Fibroblast of lung (primary cell): ENCODE measurements around the gene MORN1. TPM values are rescaled to one million over a fixed set of nuclear protein-coding genes. Genes with fewer than 3 reads are reported as not detected.

Source experiments
- DNase-seq, 2 donors: peaks; one replicate each; pipeline versions ENCODE4 v3.0.0 to v3.0.0-alpha.2; 2010; ENCODE audit warnings: low read depth in 2 of 2
- H2AFZ ChIP-seq: 2 replicates; pipeline ENCODE4 v1.5.1; 2012; ENCODE audit warnings: low read length, control low read depth, inconsistent platforms
- H3K27ac ChIP-seq: 2 replicates; pipeline ENCODE4 v1.5.1; 2011; ENCODE audit warnings: low read length, control low read depth; ENCODE audit not compliant: insufficient read depth
- H3K27me3 ChIP-seq: 2 replicates; pipeline ENCODE4 v1.5.1; 2011; ENCODE audit warnings: mild to moderate bottlenecking, low read length; ENCODE audit not compliant: control insufficient read depth, insufficient read depth
- H3K36me3 ChIP-seq: 2 replicates; pipeline ENCODE4 v1.5.1; 2011; ENCODE audit warnings: low read length; ENCODE audit not compliant: control insufficient read depth, insufficient read depth
- H3K4me1 ChIP-seq: 2 replicates; pipeline ENCODE4 v1.5.1; 2011; ENCODE audit warnings: low read length; ENCODE audit not compliant: control insufficient read depth, insufficient read depth; ENCODE audit errors: extremely low read depth
- H3K4me2 ChIP-seq: 2 replicates; pipeline ENCODE4 v1.5.1; 2011; ENCODE audit warnings: low read length, control low read depth; ENCODE audit not compliant: insufficient read depth; ENCODE audit errors: extremely low read depth
- H3K4me3 ChIP-seq, 4 experiments: fragments of 200-600 bp in 1 of 4; sonication (generic) in 1 of 4; replicated peaks in 1 of 4; 2 replicates each; pipeline ENCODE4 v1.5.1; 2011 to 2016; ENCODE audit warnings: low read length in 4 of 4, low read depth in 3 of 4, mild to moderate bottlenecking in 3 of 4, control low read depth in 2 of 4, inconsistent platforms in 1 of 4, mixed read lengths in 1 of 4; ENCODE audit not compliant: insufficient read depth in 1 of 4; ENCODE audit errors: control extremely low read depth in 1 of 4
- H3K79me2 ChIP-seq: 2 replicates; pipeline ENCODE4 v1.5.1; 2012; ENCODE audit warnings: mild to moderate bottlenecking, low read length, inconsistent platforms; ENCODE audit not compliant: control insufficient read depth, insufficient read depth
- H3K9ac ChIP-seq: 2 replicates; pipeline ENCODE4 v1.5.1; 2011; ENCODE audit warnings: mild to moderate bottlenecking, low read length, control low read depth; ENCODE audit not compliant: insufficient read depth
- H3K9me3 ChIP-seq: 2 replicates; pipeline ENCODE4 v1.5.1; 2012; ENCODE audit warnings: low read depth, low read length; ENCODE audit not compliant: control insufficient read depth, insufficient read depth
- H4K20me1 ChIP-seq: 2 replicates; pipeline ENCODE4 v1.5.1; 2011; ENCODE audit warnings: low read length; ENCODE audit not compliant: control insufficient read depth, insufficient read depth; ENCODE audit errors: extremely low read depth
- CTCF ChIP-seq, 2 donors: IDR thresholded peaks in 1 of 2; conservative IDR thresholded peaks in 1 of 2; 1 replicate in 1 of 2; 2 replicates in 1 of 2; pipeline ENCODE4 v1.5.1; 2011 to 2012; ENCODE audit warnings: low read length in 2 of 2, control low read depth in 1 of 2, inconsistent platforms in 1 of 2, low read depth in 1 of 2, mild to moderate bottlenecking in 1 of 2
- EZH2 ChIP-seq: IDR thresholded peaks from 2 replicates; pipeline ENCODE4 v1.5.1; 2012; ENCODE audit warnings: low read length, control low read depth, mild to moderate bottlenecking; ENCODE audit errors: missing control alignments
- polyA plus RNA-seq, 2 donors: library from polyadenylated mRNA; depleted of rRNA in 1 of 2; stranded (reverse) in 1 of 2; unstranded in 1 of 2; fragments of >200 nt; gene quantifications; 2 replicates each; pipeline ENCODE4 v1.2.1, GENCODE V29; 2011 to 2012; ENCODE audit warnings: missing spikeins in 1 of 2
- total RNA-seq: library from RNA; depleted of rRNA; stranded (reverse); fragments of >200 nt; gene quantifications from 2 replicates; pipeline ENCODE4 v1.2.1, GENCODE V29; 2014

MORN1 gene
- total and polyA plus RNA-seq, 2 donors (not counting 1 experiment from before 2014, with no cell fraction given): 3.5 to 10.6 TPM

GRCh38 chr1:2351723-2352122 lies 39.6 kb downstream of the MORN1 start:
- Histone ChIP-seq H3K4me2 (no peak overlapping the region), H3K36me3 (no peaks in the 10 kb centered on the region), H3K4me1 (no peaks in the 10 kb centered on the region), H3K4me3 (no peak overlapping the region), H4K20me1 (no peaks in the 10 kb centered on the region), H3K9me3 (no peaks in the 10 kb centered on the region), H3K9ac (no peak overlapping the region), H2AFZ (no peak overlapping the region), H3K27me3 (no peaks in the 10 kb centered on the region), H3K79me2 (no peaks in the 10 kb centered on the region), H3K27ac (no peak overlapping the region)
- TF ChIP-seq CTCF (conservative IDR thresholded peaks at IDR 0.05 in 1 of 2, IDR thresholded peaks at IDR 0.05 in 1 of 2; ENCODE audit: low read depth in 1 of 2, low read length in 2 of 2) (no peak), EZH2 (no peak)
- no peak for DNase-seq

DNA sequence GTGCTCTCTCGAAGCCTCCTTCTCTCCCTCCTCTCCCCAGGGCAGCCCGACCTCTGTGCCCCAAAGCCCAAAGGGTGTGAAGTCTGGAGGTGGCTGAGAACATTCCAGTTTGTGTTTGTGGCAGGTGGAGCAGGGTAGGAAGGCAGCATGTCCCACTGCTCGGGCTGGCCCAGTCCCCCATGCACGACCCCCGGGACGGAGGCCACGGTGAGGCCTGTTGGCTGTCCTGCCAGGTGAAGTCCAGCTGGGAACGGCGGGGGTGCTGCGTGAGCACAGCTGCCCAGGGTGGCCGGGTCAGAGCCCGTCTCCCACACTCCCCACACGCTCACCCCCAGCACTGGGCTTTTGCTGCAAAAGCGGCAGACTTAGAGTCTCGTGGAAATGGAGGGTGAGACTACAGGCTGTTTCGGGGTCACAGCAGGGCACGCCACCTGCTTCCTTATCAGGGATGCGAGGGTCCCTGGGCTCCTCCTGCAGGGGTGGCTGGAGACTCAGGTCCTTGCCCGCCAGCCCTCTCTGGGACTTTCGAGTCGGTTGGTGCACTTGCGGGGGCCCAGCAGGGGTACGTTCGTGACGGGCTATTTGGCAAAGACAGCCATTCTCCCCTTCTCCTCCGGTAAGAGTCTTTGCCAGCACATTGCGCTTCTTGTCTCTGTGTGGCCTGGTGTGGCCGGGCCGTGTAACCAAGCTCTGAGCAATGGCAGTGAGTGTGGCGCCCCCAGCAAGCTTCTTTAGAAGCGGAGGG lies 40.3 kb downstream of the MORN1 start:
- H3K9ac ChIP-seq: no peak overlapping the region
- no peaks in the 10 kb centered on the region for H3K4me1 ChIP-seq
- no peak overlapping the region for H3K27ac ChIP-seq
- DNase-seq: no peak
- H3K4me3 ChIP-seq: no peak overlapping the region
- H2AFZ ChIP-seq: no peak overlapping the region
- no peaks in the 10 kb centered on the region for H4K20me1 ChIP-seq
- no peaks in the 10 kb centered on the region for H3K27me3 ChIP-seq
- H3K4me2 ChIP-seq: no peak overlapping the region
- no peaks in the 10 kb centered on the region for H3K79me2 ChIP-seq
- TF ChIP-seq EZH2: no peak
- TF ChIP-seq CTCF (conservative IDR thresholded peaks at IDR 0.05 in 1 of 2, IDR thresholded peaks at IDR 0.05 in 1 of 2; ENCODE audit: low read depth in 1 of 2, low read length in 2 of 2): no peak
- no peaks in the 10 kb centered on the region for H3K36me3 ChIP-seq
- H3K9me3 ChIP-seq: no peaks in the 10 kb centered on the region

- H3K9ac ChIP-seq: no peak overlapping the region
- no peak overlapping the region for H3K4me3 ChIP-seq
- H3K79me2 ChIP-seq: no peaks in the 10 kb centered on the region
- no peaks in the 10 kb centered on the region for H3K9me3 ChIP-seq
- no peak overlapping the region for H3K4me2 ChIP-seq
- H3K27me3 ChIP-seq: no peaks in the 10 kb centered on the region
- no peak overlapping the region for H3K27ac ChIP-seq
- no peaks in the 10 kb centered on the region for H3K4me1 ChIP-seq
- H2AFZ ChIP-seq: no peak overlapping the region
- no peak for DNase-seq
- H4K20me1 ChIP-seq: no peaks in the 10 kb centered on the region
- TF ChIP-seq CTCF (conservative IDR thresholded peaks at IDR 0.05 in 1 of 2, IDR thresholded peaks at IDR 0.05 in 1 of 2; ENCODE audit: low read depth in 1 of 2, low read length in 2 of 2): no peak
- no peaks in the 10 kb centered on the region for H3K36me3 ChIP-seq
Observed at GRCh38 chr1:2350501-2350900, 40.9 kb downstream of the MORN1 start.
